Measurements from ENCODE around the gene RNF213.
"Not testable (repeated sequence)": the region's sequence is repeated elsewhere in the genome, so short reads cannot be mapped to it uniquely, and the experiment has no call there.

RNF213 gene

GRCh38 chr17:80274331-80274730 lies 13.7 kb downstream of the RNF213 start:
- H3K79me2 ChIP-seq (ENCODE audit: control insufficient read depth, insufficient read depth, low read length, poor library complexity) = no peaks in the 10 kb centered on the region
- H3K36me3 ChIP-seq (ENCODE audit: control insufficient read depth in 1 of 2, insufficient read depth in 2 of 2, low read length in 2 of 2) = peaks cover 10 to 11% of the 10 kb centered on the region in 2 experiments
- H2BK5ac ChIP-seq (ENCODE audit: low read depth, low read length, poor library complexity) = no peak overlapping the region
- no peaks in the 10 kb centered on the region for H3K27me3 ChIP-seq (ENCODE audit: insufficient read depth, low read length)
- no CpG with 5 or more reads among the region's 9 CpGs for WGBS (ENCODE audit: extremely low coverage, insufficient coverage, insufficient read length)
- H2BK12ac ChIP-seq (ENCODE audit: low read length) = no peak overlapping the region
- H3K79me1 ChIP-seq (ENCODE audit: low read length) = no peaks in the 10 kb centered on the region
- no peak overlapping the region for H4K12ac ChIP-seq (ENCODE audit: low read depth, low read length)
- H3K23ac ChIP-seq (ENCODE audit: low read length) = no peak overlapping the region
- no peak overlapping the region for H3K9ac ChIP-seq (ENCODE audit: low read length)
- H3K4ac ChIP-seq (ENCODE audit: low read depth, low read length) = no peak overlapping the region
- no peak overlapping the region for H4K91ac ChIP-seq (ENCODE audit: low read depth, low read length)
- H3K4me1 ChIP-seq (ENCODE audit: control insufficient read depth in 1 of 2, insufficient read depth in 2 of 2, low read length in 2 of 2) = no peaks in the 10 kb centered on the region
- H3K27ac ChIP-seq (ENCODE audit: low read depth, low read length) = no peak overlapping the region
- no peak for DNase-seq
- no peak overlapping the region for H3K18ac ChIP-seq (ENCODE audit: low read length)
- H2BK120ac ChIP-seq (ENCODE audit: insufficient read depth, low read length, poor library complexity) = no peak overlapping the region
- H3K4me2 ChIP-seq (ENCODE audit: low read length) = no peak overlapping the region
- no peak overlapping the region for H4K8ac ChIP-seq (ENCODE audit: low read depth, low read length)
- no peak overlapping the region for H2AFZ ChIP-seq (ENCODE audit: insufficient read depth, low read length, poor library complexity)
- no peak overlapping the region for H3K14ac ChIP-seq (ENCODE audit: low read length)
- no peak overlapping the region for H2AK5ac ChIP-seq (ENCODE audit: low read length)
- no peaks in the 10 kb centered on the region for H3K9me3 ChIP-seq (ENCODE audit: insufficient read depth, low read depth, low read length)
- H3K4me3 ChIP-seq (ENCODE audit: low read depth, low read length) = no peak overlapping the region

GRCh38 chr17:80274871-80275449 lies 14.3 kb downstream of the RNF213 start:
- H3K36me3 ChIP-seq (ENCODE audit: control insufficient read depth in 1 of 2, insufficient read depth in 2 of 2, low read length in 2 of 2) = peaks cover 11% of the 10 kb centered on the region in 2 experiments
- DNase-seq = no peak
- WGBS (ENCODE audit: extremely low coverage, insufficient coverage, insufficient read length) = 100% methylated on average over 1 of the region's 4 CpGs

GRCh38 chr17:80275857-80276256 lies 15.2 kb downstream of the RNF213 start:
- not testable (repeated sequence) for H3K9ac ChIP-seq (ENCODE audit: low read length); H3K4ac ChIP-seq (ENCODE audit: low read depth, low read length); H4K91ac ChIP-seq (ENCODE audit: low read depth, low read length); H2AFZ ChIP-seq (ENCODE audit: insufficient read depth, low read length, poor library complexity); H2BK12ac ChIP-seq (ENCODE audit: low read length); H3K4me1 ChIP-seq (ENCODE audit: control insufficient read depth in 1 of 2, insufficient read depth in 2 of 2, low read length in 2 of 2); H3K4me2 ChIP-seq (ENCODE audit: low read length); H3K79me1 ChIP-seq (ENCODE audit: low read length); H3K4me3 ChIP-seq (ENCODE audit: low read depth, low read length); H3K79me2 ChIP-seq (ENCODE audit: control insufficient read depth, insufficient read depth, low read length, poor library complexity); H3K18ac ChIP-seq (ENCODE audit: low read length); H3K23ac ChIP-seq (ENCODE audit: low read length); H3K9me3 ChIP-seq (ENCODE audit: insufficient read depth, low read depth, low read length); H4K8ac ChIP-seq (ENCODE audit: low read depth, low read length); H3K27ac ChIP-seq (ENCODE audit: low read depth, low read length); H2BK120ac ChIP-seq (ENCODE audit: insufficient read depth, low read length, poor library complexity); H3K27me3 ChIP-seq (ENCODE audit: insufficient read depth, low read length); DNase-seq; H4K12ac ChIP-seq (ENCODE audit: low read depth, low read length); H3K14ac ChIP-seq (ENCODE audit: low read length); H2AK5ac ChIP-seq (ENCODE audit: low read length); H2BK5ac ChIP-seq (ENCODE audit: low read depth, low read length, poor library complexity)
- WGBS (ENCODE audit: extremely low coverage, insufficient coverage, insufficient read length) = no CpG with 5 or more reads among the region's 8 CpGs
- H3K36me3 ChIP-seq (ENCODE audit: control insufficient read depth in 1 of 2, insufficient read depth in 2 of 2, low read length in 2 of 2) = peaks cover 13% of the 10 kb centered on the region in 2 experiments

More at GRCh38 chr17:80274871-80275449, 14.3 kb downstream of the RNF213 start:
- H4K91ac ChIP-seq (ENCODE audit: low read depth, low read length) = no peak overlapping the region
- H3K9me3 ChIP-seq (ENCODE audit: insufficient read depth, low read depth, low read length) = no peaks in the 10 kb centered on the region
- H3K4me3 ChIP-seq (ENCODE audit: low read depth, low read length) = no peak overlapping the region
- H3K14ac ChIP-seq (ENCODE audit: low read length) = no peak overlapping the region
- H3K18ac ChIP-seq (ENCODE audit: low read length) = peak overlapping the region; percentile 27
- H3K79me2 ChIP-seq (ENCODE audit: control insufficient read depth, insufficient read depth, low read length, poor library complexity) = no peaks in the 10 kb centered on the region
- H4K12ac ChIP-seq (ENCODE audit: low read depth, low read length) = no peak overlapping the region
- no peak overlapping the region for H3K27ac ChIP-seq (ENCODE audit: low read depth, low read length)
- H3K4ac ChIP-seq (ENCODE audit: low read depth, low read length) = no peak overlapping the region
- no peaks in the 10 kb centered on the region for H3K27me3 ChIP-seq (ENCODE audit: insufficient read depth, low read length)
- no peaks in the 10 kb centered on the region for H3K4me1 ChIP-seq (ENCODE audit: control insufficient read depth in 1 of 2, insufficient read depth in 2 of 2, low read length in 2 of 2)
- no peaks in the 10 kb centered on the region for H3K79me1 ChIP-seq (ENCODE audit: low read length)
- no peak overlapping the region for H3K23ac ChIP-seq (ENCODE audit: low read length)
- no peak overlapping the region for H3K4me2 ChIP-seq (ENCODE audit: low read length)
- no peak overlapping the region for H2BK120ac ChIP-seq (ENCODE audit: insufficient read depth, low read length, poor library complexity)
- H3K9ac ChIP-seq (ENCODE audit: low read length) = no peak overlapping the region
- H4K8ac ChIP-seq (ENCODE audit: low read depth, low read length) = no peak overlapping the region
- H2BK12ac ChIP-seq (ENCODE audit: low read length) = no peak overlapping the region
- H2AFZ ChIP-seq (ENCODE audit: insufficient read depth, low read length, poor library complexity) = no peak overlapping the region
- no peak overlapping the region for H2AK5ac ChIP-seq (ENCODE audit: low read length)
- no peak overlapping the region for H2BK5ac ChIP-seq (ENCODE audit: low read depth, low read length, poor library complexity)

GRCh38 chr17:80277751-80278671 lies 17.4 kb downstream of the RNF213 start:
- H3K27me3 ChIP-seq (ENCODE audit: insufficient read depth, low read length) = no peaks in the 10 kb centered on the region
- H4K91ac ChIP-seq (ENCODE audit: low read depth, low read length) = no peak overlapping the region
- H2BK5ac ChIP-seq (ENCODE audit: low read depth, low read length, poor library complexity) = no peak overlapping the region
- H3K9me3 ChIP-seq (ENCODE audit: insufficient read depth, low read depth, low read length) = peaks cover 2% of the 10 kb centered on the region
- H3K18ac ChIP-seq (ENCODE audit: low read length) = no peak overlapping the region
- no peak overlapping the region for H3K9ac ChIP-seq (ENCODE audit: low read length)
- H2BK120ac ChIP-seq (ENCODE audit: insufficient read depth, low read length, poor library complexity) = no peak overlapping the region
- H3K23ac ChIP-seq (ENCODE audit: low read length) = no peak overlapping the region
- H3K36me3 ChIP-seq (ENCODE audit: control insufficient read depth in 1 of 2, insufficient read depth in 2 of 2, low read length in 2 of 2) = peaks cover 14 to 20% of the 10 kb centered on the region in 2 experiments
- H3K4me3 ChIP-seq (ENCODE audit: low read depth, low read length) = no peak overlapping the region
- H3K14ac ChIP-seq (ENCODE audit: low read length) = no peak overlapping the region
- no peak overlapping the region for H3K27ac ChIP-seq (ENCODE audit: low read depth, low read length)
- no peaks in the 10 kb centered on the region for H3K79me2 ChIP-seq (ENCODE audit: control insufficient read depth, insufficient read depth, low read length, poor library complexity)
- H4K12ac ChIP-seq (ENCODE audit: low read depth, low read length) = no peak overlapping the region
- H2AFZ ChIP-seq (ENCODE audit: insufficient read depth, low read length, poor library complexity) = no peak overlapping the region
- no peak overlapping the region for H4K8ac ChIP-seq (ENCODE audit: low read depth, low read length)
- no CpG with 5 or more reads among the region's 34 CpGs for WGBS (ENCODE audit: extremely low coverage, insufficient coverage, insufficient read length)
- H3K4ac ChIP-seq (ENCODE audit: low read depth, low read length) = no peak overlapping the region
- DNase-seq = no peak
- no peak overlapping the region for H2BK12ac ChIP-seq (ENCODE audit: low read length)
- no peaks in the 10 kb centered on the region for H3K79me1 ChIP-seq (ENCODE audit: low read length)
- H3K4me2 ChIP-seq (ENCODE audit: low read length) = no peak overlapping the region
- no peak overlapping the region for H2AK5ac ChIP-seq (ENCODE audit: low read length)
- no peaks in the 10 kb centered on the region for H3K4me1 ChIP-seq (ENCODE audit: control insufficient read depth in 1 of 2, insufficient read depth in 2 of 2, low read length in 2 of 2)
